GM18498 (cell line): Measurements from ENCODE around the gene SSNA1.

Source experiments
- ATAC-seq: cut with Tn5 transposase; IDR thresholded peaks from one replicate; pipeline ENCODE4 v1.9.1; 2021; ENCODE audit warnings: mild to moderate bottlenecking, moderate library complexity; ENCODE audit not compliant: unreplicated experiment

Gene SSNA1

GRCh38 chr9:137181680-137182079 lies 6.8 kb upstream of the SSNA1 start:
- ATAC-seq = no peak

DNA sequence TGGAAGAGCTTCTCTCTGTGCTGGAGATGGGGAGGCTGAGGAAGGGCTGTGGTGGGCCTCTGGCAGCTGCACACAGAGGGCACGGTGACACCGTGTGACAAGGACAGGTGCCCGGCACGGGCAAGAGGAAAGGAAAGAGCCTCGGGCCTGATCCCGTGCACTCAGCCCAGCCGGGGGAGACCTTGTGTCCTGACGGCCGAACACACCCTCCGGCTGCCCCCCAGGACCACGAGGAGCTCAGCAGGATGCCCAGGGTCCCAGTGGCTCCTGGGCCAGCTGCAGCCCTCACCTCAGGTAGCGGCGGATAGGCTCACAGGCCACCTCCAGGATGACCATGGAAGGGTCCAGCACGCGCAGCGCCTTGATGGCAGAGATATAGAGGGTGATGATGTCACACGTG lies 5.6 kb upstream of the SSNA1 start:
- ATAC-seq = no peak

- no peak for ATAC-seq
Measured at GRCh38 chr9:137183980-137184595, 4.4 kb upstream of the SSNA1 start.

DNA sequence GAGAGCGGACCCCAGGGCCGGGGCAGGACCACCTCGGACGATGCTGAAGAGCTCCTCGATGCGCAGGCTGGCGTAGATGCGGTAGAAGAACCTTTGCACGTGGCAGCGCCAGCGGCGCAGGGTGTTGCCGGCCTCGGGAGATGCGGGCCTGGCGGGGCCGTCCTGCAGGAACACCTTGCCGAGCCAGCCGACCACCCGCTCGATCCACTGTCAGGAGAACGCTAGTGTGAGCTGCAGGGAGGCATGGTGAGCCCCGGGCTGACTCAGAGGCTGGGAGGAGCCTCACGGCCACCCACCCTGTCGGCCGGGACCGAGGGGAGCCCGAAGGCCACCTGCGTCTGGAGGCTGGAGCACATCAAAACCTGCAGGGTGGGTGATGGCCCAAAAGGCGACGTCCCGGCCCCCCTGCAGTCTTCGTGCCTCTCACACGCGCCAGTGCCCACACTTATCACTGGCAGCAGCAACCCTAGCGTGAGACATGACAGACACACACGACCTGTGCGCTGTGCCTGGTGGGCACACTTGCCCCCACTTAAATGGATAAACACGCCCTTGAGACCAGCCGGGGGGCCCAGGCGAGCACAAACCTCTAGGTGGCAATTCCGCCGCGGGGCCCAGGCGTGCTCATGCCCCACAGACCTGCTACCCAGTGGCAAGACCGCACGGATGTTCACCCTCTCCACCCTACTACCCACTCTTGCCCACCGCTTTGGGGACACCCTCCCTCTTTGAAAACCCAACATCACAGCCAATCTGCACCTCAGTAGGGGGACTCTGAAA lies 3.4 kb upstream of the SSNA1 start:
- no peak for ATAC-seq

DNA sequence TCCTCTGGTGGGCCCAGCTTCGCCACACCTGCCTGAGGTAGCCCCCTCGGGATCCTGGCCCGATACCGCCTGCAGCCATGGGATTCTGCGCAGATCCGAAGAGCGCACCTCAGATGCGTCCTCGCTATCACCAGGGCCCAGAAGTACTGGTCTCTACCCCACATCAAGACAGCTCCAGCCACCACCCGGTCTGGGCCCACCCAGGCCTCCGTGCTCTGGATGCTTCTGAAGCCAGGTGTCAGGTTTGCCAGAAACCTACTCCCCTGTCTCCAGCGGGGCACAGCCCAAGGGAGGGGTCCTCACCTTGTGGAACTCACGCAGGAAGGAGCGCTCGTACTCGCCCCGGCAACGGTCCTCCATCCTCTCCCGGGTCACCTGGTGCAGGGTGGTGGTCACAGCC lies 2.6 kb upstream of the SSNA1 start:
- ATAC-seq = no peak

GRCh38 chr9:137186385-137186784 lies 2.1 kb upstream of the SSNA1 start:
- ATAC-seq = no peak

DNA sequence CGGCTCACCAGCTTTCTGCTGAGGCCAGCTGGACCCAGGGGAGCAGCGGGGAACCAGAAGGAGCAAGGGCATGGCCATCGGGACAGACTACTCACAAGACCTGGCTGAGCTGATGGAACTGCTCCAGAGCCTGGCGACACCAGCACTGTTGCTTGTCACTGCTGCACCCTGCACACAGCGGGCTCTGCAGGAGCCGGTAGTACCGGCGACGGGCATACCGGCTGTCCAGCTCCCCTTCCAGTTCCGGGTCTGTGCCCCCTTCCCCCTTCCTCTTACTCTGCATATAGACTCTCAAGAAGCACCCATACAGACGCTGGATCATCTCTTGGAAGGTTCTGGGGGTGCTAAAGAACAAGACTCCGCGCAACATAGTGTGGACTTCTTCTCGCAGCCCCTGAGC lies 1.1 kb upstream of the SSNA1 start:
- no peak for ATAC-seq

GRCh38 chr9:137188086-137188489 lies 388 bp upstream of the SSNA1 start:
- no peak for ATAC-seq

- no peak for ATAC-seq
Measured at GRCh38 chr9:137189297-137190295, 1.1 kb downstream of the SSNA1 start.

- ATAC-seq = no peak
Measured at GRCh38 chr9:137190315-137190856, 1.9 kb downstream of the SSNA1 start.

DNA sequence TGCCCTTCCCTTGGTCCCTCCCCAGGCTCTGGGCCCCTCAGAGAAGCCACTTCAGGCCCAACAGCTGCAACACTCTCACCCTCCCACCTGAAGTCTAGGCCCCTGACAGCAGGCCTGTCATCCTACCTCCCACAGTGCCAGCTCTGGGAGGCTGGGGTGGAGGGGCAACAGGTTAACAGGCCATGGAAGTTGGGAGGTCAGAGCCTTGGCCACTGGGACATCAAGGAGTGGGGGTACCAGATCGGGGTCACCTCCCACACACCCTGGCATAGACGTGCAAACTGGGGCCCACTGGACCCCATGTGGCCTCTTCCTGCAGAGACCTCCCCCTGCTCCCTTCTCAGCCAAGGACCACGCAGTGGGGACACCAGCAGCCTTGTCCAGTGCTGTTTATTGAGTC lies 2.8 kb downstream of the SSNA1 start:
- ATAC-seq = no peak

DNA sequence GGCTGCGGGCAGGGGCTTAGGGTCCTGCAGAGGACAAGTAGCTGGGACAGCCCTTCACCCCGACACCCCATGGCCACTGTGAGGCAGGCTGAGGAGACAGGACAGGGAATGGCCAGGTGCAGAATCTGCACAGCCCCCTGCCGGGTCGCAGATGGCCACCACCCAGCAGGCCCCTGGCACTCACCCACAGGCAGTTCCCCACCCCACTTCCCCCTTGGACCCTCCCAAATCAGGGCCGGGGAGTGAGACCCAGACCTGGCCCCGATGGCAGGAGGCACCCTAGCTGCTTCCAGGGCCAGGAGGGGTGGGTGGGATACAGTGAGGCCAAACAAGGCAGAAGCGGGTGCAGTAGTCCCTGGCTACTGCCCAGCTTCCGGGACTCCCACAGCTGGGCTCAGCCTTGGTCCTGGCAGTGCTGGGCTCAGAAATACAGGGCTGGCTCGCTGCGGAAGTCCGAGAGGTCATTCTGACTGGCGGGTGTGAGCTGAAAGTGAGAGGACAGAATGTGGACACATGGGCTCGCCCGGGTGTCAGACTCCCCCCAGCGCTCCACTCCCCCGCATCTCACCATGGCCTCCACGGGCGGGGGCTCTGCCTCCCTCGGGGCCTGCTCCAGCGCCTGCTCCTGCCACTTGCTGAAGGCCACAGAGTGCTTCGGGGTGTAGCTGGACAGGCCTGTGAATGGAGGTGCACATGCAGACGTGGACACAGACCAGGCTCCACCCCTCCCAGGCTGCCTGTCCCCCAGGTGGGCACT lies 3.4 kb downstream of the SSNA1 start:
- ATAC-seq = no peak

GRCh38 chr9:137192448-137192780 lies 3.9 kb downstream of the SSNA1 start:
- ATAC-seq = no peak

DNA sequence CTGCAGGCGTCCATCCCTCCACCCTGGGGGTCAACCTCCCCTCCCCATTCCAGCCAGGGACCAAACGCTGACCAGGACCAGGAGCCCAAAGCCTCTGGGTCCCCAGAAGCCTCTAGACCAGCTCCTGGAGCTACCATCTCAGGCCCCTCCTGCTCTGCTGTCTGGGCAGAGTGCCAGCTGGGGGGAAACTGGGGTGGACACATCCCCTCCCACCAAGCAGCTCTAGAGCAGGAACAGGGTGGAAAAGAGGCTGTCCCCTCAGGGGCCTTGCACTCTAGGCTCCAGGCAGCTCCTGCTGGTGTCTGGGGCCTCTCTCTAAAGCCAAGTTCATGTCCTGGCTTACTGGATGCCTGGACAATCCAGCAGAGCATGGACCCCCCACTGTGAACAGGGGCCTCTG lies 4.4 kb downstream of the SSNA1 start:
- no peak for ATAC-seq

DNA sequence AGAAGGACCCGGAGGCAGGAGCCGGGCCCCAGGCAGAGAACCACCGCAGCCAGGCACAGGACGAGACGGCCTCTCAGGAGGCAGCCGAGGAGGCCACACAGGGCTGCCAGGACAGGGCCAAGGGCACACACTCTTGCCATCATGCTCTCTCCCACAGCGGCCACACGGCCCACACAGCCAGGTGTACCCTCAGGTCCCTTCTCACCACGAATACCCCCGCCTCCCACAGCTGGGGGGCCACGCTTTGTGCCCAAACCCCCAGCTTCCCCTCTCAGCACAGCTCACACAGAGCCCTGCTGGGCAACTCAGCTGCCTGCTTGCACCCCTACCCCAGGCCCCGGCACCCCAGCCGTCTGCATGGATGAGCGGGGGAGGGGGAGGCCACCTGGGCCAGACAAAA lies 5.3 kb downstream of the SSNA1 start:
- no peak for ATAC-seq

GRCh38 chr9:137194388-137194787 lies 5.9 kb downstream of the SSNA1 start:
- ATAC-seq = no peak

- no peak for ATAC-seq
Measured at GRCh38 chr9:137194909-137195308, 6.4 kb downstream of the SSNA1 start.

DNA sequence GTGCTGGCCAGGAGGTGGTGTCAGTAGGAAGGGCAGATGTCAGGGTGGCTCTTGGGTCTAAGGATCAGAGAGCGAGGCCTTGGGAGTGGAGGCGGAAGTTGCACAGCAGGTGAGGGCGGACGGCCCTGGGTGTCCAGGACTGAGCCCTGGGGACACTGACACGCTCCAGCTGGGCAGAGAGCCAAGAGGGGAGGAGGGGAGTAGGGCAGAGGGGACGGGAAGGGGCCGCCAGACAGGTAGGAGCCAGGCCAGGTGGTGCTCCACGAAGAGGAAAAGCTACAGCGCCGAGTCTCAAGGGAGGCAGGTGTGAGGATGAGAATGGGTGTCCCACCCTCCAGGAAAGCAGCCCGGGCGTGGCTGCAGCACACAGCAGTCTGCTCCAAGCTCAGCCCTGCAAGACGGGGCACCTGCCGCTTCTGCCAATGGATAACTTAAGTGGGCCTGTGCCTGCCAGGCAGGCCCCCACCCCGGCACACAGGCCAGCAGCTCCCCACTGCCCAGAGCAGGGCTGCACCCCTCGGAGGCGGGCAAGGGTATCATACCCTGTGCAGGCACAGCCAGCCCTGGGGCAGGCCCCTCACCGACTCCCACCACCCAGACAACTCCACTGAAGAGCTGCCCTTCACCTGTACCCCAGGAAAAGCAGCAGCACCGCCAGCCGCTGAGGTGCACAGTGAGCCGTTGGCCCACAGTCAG lies 7.2 kb downstream of the SSNA1 start:
- ATAC-seq = no peak

GRCh38 chr9:137198051-137198901 lies 9.8 kb downstream of the SSNA1 start:
- no peak for ATAC-seq
